OCI-LY3 (cell line): ENCODE measurements around the gene AP1G1.

Source experiments
- H2AFZ ChIP-seq: fragments of 200-600, 300-600 bp; shearing (Covaris generic); 2 replicates; pipeline ENCODE4 v1.6.0; 2014; ENCODE audit warnings: antibody characterized with exemption, low read depth, low read length
- H3K27ac ChIP-seq: fragments of 200-600, 300-600 bp; sonication (generic); 2 replicates; pipeline ENCODE4 v1.5.1; 2014; ENCODE audit warnings: mild to moderate bottlenecking, low read length, moderate library complexity, mixed read lengths
- H3K27me3 ChIP-seq: fragments of 200-600, 300-600 bp; sonication (generic); 2 replicates; pipeline ENCODE4 v1.6.1; 2014; ENCODE audit warnings: low read depth, low read length, mixed read lengths
- H3K36me3 ChIP-seq: fragments of 200-600, 300-600 bp; sonication (generic); replicated peaks from 2 replicates; pipeline ENCODE3; 2014; ENCODE audit warnings: low read depth, low read length, mixed read lengths
- H3K4me1 ChIP-seq: fragments of 300-600, 200-600 bp; sonication (generic); 2 replicates; pipeline ENCODE4 v1.6.1; 2014; ENCODE audit warnings: low read length, mixed read lengths
- H3K4me2 ChIP-seq: fragments of 200-600, 300-600 bp; sonication (generic); 2 replicates; pipeline ENCODE4 v1.6.1; 2014; ENCODE audit warnings: low read length, mixed read lengths
- H3K4me3 ChIP-seq: fragments of 300-600, 200-600 bp; sonication (generic); 2 replicates; pipeline ENCODE4 v1.5.1; 2014; ENCODE audit warnings: antibody characterized with exemption, mild to moderate bottlenecking, low read length, moderate library complexity
- H3K79me2 ChIP-seq: fragments of 300-600, 200-600 bp; shearing (Covaris generic); 2 replicates; pipeline ENCODE4 v1.6.1; 2014; ENCODE audit warnings: mild to moderate bottlenecking, low read length, mixed read lengths
- H3K9ac ChIP-seq: fragments of 300-600, 200-600 bp; shearing (Covaris generic); 2 replicates; pipeline ENCODE4 v1.6.0; 2014; ENCODE audit warnings: mild to moderate bottlenecking, low read length, moderate library complexity
- H3K9me3 ChIP-seq: fragments of 200-600, 300-600 bp; shearing (Covaris generic); 2 replicates; pipeline ENCODE4 v1.6.1; 2014; ENCODE audit warnings: low read length, mixed read lengths; ENCODE audit not compliant: insufficient read depth
- H4K20me1 ChIP-seq: fragments of 200-600, 300-600 bp; sonication (generic); 2 replicates; pipeline ENCODE4 v1.6.1; 2016; ENCODE audit warnings: low read length, mixed read lengths; ENCODE audit not compliant: insufficient read depth
- EZH2phosphoT487 ChIP-seq: fragments of 200-600 bp; shearing (Covaris generic); IDR thresholded peaks from 2 replicates; pipeline ENCODE4 v1.6.1; 2018; ENCODE audit warnings: antibody characterized with exemption, mixed run types, low read depth
- TF ChIP-seq, protein P1 (sequence below): fragments of 200-600, 300-600 bp; sonication (generic); IDR thresholded peaks from 2 replicates; pipeline ENCODE4 v1.5.1; 2014; ENCODE audit warnings: antibody characterized with exemption, low read length, low read depth

Gene AP1G1

DNA sequence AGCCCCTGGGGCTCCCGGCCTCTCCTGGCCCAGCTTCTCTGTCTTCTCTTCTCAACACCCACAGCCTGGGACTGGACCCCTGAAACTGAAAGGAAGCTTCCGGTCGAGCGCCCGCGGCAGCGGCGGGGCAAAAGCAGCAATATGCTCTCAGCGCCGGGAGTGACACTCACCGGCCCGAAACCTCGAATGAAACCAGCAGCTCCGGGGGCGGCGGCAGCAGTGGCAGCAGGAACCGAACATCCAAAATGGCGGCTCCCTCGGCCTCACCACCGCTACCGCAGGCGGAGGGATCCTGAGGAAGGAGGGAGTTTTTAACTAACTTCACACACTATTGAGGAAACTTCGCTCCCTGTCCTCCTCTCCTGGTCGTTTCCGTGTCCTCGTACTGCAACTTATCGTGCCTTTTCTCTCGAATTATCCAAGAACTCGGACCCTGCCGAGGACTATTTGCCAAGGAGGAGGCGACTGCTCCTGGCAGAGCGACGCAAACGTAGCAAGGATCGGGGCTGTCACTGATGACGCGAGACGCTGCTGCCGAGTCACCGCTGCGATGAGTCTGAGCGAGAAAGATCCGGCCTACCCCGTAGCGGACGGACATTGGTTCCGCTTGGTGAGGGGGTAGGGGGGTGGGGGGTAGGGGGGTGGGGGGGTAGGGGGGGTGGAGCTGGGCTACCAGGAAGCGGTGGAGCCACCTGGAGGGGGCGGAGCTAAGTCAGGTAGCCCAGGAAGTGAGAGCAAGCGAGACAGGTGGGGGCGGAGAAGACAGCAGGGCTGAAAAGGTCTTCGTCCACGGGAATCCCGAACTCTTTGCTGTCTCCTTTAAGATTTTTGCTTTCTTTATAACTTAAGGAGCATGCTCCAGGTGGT, at the start of gene AP1G1:
Gene AP1G1, minus strand, starts transcription at position 242 of the 867 bp plus-strand sequence. CDS start 19,355 bp downstream, outside the sequence.
- no peaks in the 10 kb centered on the region for H3K36me3 ChIP-seq
- H3K27me3 ChIP-seq: no peaks in the 10 kb centered on the region
- peak within 1 kb of the TSS; percentile 90 for H3K9ac ChIP-seq
- TF ChIP-seq, protein P1, sequence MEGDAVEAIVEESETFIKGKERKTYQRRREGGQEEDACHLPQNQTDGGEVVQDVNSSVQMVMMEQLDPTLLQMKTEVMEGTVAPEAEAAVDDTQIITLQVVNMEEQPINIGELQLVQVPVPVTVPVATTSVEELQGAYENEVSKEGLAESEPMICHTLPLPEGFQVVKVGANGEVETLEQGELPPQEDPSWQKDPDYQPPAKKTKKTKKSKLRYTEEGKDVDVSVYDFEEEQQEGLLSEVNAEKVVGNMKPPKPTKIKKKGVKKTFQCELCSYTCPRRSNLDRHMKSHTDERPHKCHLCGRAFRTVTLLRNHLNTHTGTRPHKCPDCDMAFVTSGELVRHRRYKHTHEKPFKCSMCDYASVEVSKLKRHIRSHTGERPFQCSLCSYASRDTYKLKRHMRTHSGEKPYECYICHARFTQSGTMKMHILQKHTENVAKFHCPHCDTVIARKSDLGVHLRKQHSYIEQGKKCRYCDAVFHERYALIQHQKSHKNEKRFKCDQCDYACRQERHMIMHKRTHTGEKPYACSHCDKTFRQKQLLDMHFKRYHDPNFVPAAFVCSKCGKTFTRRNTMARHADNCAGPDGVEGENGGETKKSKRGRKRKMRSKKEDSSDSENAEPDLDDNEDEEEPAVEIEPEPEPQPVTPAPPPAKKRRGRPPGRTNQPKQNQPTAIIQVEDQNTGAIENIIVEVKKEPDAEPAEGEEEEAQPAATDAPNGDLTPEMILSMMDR: no peak
- no peak for TF ChIP-seq EZH2phosphoT487
- H3K4me1 ChIP-seq: peaks cover 17% of the 10 kb centered on the region
- H4K20me1 ChIP-seq: no peaks in the 10 kb centered on the region
- no peaks in the 10 kb centered on the region for H3K9me3 ChIP-seq
- H3K27ac ChIP-seq: peak within 1 kb of the TSS; percentile 83
- peak within 1 kb of the TSS; percentile 91 for H2AFZ ChIP-seq
- peak within 1 kb of the TSS; percentile 92 for H3K4me3 ChIP-seq
- H3K79me2 ChIP-seq: peaks cover 48% of the 10 kb centered on the region
- H3K4me2 ChIP-seq: peak within 1 kb of the TSS; percentile 96

DNA sequence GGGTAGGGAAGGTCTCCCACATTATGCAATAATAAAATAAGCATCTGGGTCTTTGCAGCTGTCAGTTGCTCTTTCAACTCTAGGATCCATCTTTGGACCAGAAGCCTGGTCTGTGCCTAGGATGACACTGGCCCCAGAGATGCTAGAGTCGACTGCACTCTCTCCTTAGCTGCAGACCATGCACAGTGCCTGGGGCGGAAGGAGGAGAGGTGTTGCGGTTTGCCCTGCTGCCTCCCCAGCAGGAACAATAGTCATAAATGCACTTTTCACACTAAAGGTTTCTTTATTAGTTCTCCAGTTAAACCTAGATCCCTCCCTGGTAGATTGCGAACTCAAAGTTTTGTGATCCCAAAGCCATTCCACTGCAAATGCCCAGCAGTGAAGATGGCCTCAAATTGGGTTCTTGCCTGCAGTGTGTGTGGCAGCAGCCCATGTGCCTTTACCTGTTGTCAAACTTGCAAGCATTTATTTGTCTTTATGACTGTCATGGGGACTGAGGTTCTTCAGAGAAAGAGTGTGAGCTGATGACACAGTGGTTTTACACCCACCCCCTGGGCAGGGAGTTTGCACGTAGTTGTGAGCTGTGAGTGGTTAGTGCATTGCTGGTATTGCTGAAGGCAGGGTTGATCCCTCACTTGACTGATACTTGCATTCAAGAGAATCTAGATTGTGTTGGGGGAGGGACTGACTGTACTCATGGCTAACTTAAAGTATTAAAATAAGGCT, 47.5 kb upstream of the AP1G1 start:
- H4K20me1 ChIP-seq: peaks cover 55% of the 10 kb centered on the region
- H3K79me2 ChIP-seq: peaks cover 46% of the 10 kb centered on the region
- H3K36me3 ChIP-seq: peaks cover 64% of the 10 kb centered on the region
- no peak overlapping the region for H3K9ac ChIP-seq
- H3K4me1 ChIP-seq: peaks cover 38% of the 10 kb centered on the region
- H3K4me2 ChIP-seq: no peak overlapping the region
- no peaks in the 10 kb centered on the region for H3K9me3 ChIP-seq
- H3K27ac ChIP-seq: no peak overlapping the region
- no peak overlapping the region for H3K4me3 ChIP-seq
- no peak overlapping the region for H2AFZ ChIP-seq
- TF ChIP-seq EZH2phosphoT487: no peak
- TF ChIP-seq, protein P1: no peak
- H3K27me3 ChIP-seq: no peaks in the 10 kb centered on the region

DNA sequence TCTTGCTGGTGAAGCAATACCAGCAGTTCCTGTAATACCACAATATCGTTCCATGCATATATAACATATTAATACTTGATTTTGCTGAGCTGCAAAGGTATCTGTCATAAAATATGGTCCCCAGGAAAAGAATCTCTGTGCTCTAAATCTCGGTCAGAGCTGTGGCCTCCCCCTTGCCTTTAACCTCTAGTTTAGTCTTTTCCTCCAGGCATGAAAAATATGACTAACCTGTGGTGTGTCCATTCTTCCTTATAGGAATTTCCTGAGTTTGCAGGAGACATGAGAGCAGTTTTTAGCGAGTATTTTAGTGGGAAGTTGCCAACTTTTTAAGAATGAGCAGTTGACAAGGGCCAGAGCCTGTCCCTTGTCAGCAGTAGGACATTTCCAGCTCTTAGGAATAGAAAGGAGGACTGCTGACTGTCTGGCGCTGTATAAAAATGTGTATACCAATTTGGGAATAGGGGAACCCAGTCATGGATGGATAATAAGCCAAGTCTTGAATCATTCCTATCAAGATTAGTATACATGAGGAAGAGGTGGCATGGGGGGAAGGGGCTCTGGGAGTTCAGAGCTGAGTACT, 45.8 kb upstream of the AP1G1 start:
- Histone ChIP-seq H3K27ac (peak overlapping the region; percentile 88), H3K36me3 (peaks cover 58% of the 10 kb centered on the region), H3K79me2 (peaks cover 46% of the 10 kb centered on the region)

More for the DNA sequence above, 45.8 kb upstream of the AP1G1 start:
- H3K4me3 ChIP-seq: peak overlapping the region; percentile 74
- H2AFZ ChIP-seq: no peak overlapping the region
- peak overlapping the region; percentile 99 for H3K4me2 ChIP-seq
- H3K9ac ChIP-seq: peak overlapping the region; percentile 66; the same call in 1 of the 2 replicates
- H3K27me3 ChIP-seq: no peaks in the 10 kb centered on the region
- peaks cover 48% of the 10 kb centered on the region for H4K20me1 ChIP-seq
- no peaks in the 10 kb centered on the region for H3K9me3 ChIP-seq
- no peak for TF ChIP-seq EZH2phosphoT487
- TF ChIP-seq, protein P1: no peak
- H3K4me1 ChIP-seq: peaks cover 38% of the 10 kb centered on the region
